HFF-Myc (cell line): ENCODE measurements around the gene FNDC11.

ENCODE experiments used
- DNase-seq: peaks from one replicate; pipeline ENCODE4 v3.0.0-alpha.2; 2011; ENCODE audit warnings: low read depth; ENCODE audit errors: extremely low read depth
- H3K4me3 ChIP-seq: replicated peaks from 2 replicates; pipeline ENCODE4 v1.5.1; 2011; ENCODE audit warnings: low read depth, mild to moderate bottlenecking, control low read depth, low read length
- CTCF ChIP-seq: IDR thresholded peaks from 2 replicates; pipeline ENCODE4 v1.5.1; 2012; ENCODE audit warnings: mild to moderate bottlenecking, low read depth, low read length, control low read depth; ENCODE audit errors: missing control alignments

The FNDC11 gene

DNA sequence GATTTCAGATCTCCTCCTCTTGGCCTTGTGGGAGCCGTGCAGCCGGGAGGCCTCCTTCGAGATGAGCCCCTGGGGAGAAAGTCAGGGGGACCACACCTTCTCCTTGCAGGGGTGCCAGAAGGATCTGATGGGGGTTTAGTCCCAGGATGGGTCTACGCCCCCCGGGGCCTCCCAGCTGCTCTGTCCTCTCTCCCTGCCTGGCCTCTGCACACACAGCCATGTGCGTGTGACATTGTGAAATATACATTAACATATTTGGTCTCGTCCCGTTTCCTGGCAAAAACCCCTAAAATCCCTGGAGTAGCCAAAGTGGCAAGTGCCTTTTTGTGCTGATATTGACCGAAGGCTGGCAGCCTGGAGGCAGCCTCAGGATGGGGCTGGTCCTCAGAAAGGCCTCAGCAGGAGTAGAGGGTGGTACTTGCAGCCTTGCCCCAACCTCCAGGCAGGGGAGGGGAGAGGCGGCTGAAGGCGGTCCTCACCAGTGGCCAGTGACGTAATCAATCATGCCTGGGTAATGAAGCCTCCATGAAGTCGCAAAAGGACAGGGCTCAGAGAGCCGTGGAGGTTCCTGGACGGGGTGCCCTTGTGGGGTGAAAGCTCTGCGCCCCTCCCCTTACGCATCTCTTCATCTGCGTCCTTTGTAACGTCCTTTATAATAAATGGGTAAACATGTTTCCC, 25.2 kb downstream of the FNDC11 start:
- TF ChIP-seq CTCF, result no peak

GRCh38 chr20:63580796-63581461, 27.0 kb downstream of the FNDC11 start:
- no peak overlapping the region for H3K4me3 ChIP-seq
- no peak for DNase-seq
- TF ChIP-seq CTCF, result peak; percentile 49

More for the DNA sequence above, 25.2 kb downstream of the FNDC11 start:
- no peak for DNase-seq
- no peak overlapping the region for H3K4me3 ChIP-seq

DNA sequence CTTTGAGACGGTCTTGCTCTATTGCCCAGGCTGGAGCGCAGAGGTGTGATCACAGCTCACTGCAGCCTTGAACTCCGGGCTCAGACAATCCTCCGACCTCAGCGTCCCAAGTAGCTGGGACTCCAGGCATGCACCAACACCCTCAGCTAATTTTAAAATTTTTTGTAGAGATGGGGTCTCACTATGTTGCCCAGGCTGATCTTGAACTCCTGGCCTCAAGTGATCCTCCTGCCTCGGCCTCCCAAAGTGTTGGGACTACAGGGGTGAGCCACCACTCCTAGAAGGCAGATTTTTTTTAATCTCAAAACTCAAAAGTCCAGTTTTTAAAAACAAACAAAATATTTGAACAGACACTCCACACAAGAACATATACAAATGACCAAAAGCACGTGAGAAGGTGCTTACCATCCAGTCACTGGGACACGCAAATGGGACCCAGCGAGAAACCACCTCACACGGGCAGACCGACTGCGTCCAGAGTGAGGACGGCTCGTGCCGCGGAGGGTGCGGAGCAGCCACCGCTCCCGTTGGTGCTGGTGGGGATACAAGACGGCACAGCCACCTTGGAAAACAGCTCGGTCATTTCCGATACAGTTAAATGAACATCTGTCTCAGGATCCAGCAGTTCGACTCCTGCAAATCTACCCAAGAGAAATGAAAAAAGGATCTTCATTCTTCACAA, 28.6 kb downstream of the FNDC11 start:
- DNase-seq, result no peak
- TF ChIP-seq CTCF, result no peak
- no peak overlapping the region for H3K4me3 ChIP-seq

DNA sequence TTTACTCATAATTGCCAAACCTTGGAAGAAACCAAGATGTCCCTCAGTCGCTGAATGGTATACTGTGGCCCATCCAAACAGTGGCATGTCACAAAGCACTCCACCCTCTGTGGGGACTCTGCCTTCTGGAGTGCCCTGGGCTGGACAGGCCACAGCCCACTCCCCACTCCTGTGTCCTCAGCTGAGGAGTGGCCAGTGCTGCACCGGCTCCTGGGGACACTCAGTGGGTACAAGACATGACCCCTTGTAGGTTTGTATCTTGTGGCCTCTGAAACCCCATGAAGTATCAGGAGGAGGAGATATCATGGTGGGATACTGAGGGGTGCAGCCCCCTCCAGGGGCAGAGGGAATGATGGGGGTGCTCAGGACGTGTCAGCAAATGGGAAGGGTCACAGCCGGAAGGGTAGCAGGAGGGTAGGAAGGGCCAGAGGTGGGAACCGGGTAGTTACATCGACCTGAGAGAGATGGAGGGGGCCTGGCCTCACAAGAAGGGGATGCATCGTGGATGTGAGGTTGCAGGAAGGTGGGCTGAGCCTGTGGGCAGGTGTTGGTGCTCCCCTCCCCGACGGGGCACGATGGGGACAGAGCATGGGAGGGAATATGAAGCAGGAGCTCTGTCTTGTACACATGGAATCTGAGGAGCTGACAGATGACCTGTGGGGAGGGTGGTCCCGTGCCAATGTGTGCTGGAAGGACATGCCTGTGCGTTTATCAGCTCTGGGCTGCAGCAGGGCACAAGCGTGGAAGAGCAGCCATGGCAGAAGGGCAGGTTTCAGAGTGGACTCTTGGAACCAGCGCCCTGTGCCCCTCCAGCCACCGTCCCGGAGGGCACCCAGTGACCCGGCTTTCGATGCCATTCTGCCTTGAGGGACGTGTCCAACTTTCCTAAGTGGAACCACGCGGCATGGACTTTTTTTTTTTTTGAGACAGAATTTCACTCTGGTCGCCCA, 31.9 kb downstream of the FNDC11 start:
- DNase-seq, result no peak
- TF ChIP-seq CTCF, result no peak

GRCh38 chr20:63586797-63587196, 32.8 kb downstream of the FNDC11 start:
- no peak for TF ChIP-seq CTCF
- no peak for DNase-seq
- H3K4me3 ChIP-seq, result no peak overlapping the region

More for the DNA sequence above, 31.9 kb downstream of the FNDC11 start:
- no peak overlapping the region for H3K4me3 ChIP-seq

DNA sequence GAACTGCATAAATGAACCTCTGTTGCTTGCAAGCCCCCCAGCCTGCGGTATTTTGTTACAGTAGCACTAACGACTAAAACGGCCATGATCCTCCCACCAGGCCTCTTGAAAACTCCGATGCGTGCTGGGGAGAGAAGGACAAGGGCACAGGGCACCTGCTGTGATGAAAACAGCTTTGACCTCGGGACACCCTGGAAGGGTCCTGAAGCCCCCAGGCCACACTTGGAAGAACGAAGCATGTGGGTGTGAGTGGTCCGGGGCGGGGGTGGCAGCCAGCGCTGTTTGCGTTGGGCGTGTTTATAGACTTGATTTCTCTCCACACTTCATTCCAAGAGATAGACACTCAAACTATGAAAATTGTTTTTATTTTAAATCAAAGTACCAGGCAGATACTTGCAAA, 33.3 kb downstream of the FNDC11 start:
- TF ChIP-seq CTCF, result no peak
- no peak for DNase-seq
- no peak overlapping the region for H3K4me3 ChIP-seq
